B cell (primary cell): ENCODE measurements around the gene GMFB. TPM values are rescaled to one million over a fixed set of nuclear protein-coding genes. Genes with fewer than 3 reads are reported as not detected.

Experiments used
- ATAC-seq: fragments of 200-7000 bp; cut with Tn5 transposase; one replicate; pipeline ENCODE4 v1.10.0; 2021; ENCODE audit warnings: low read depth, mild to moderate bottlenecking, moderate number of reproducible peaks, moderate library complexity
- CTCF ChIA-PET: fragments of 350-600 bp; sonication (Branson Sonifier 250); formaldehyde crosslinking; loops from one replicate; lab custom pipeline; 2021; ENCODE audit warnings: antibody characterized with exemption, inconsistent platforms; lab: Charles Lee
- POLR2A ChIA-PET: fragments of 350-600 bp; sonication (Branson Sonifier 250); formaldehyde crosslinking; loops from one replicate; lab custom pipeline; 2021; ENCODE audit warnings: antibody characterized with exemption; lab: Charles Lee
- DNase-seq: peaks from one replicate; pipeline ENCODE4 v3.0.0; 2013
- H2AFZ ChIP-seq: 2 replicates; pipeline ENCODE4 v1.6.1; 2012; ENCODE audit warnings: mild to moderate bottlenecking, low read depth, low read length; ENCODE audit not compliant: insufficient read depth, poor library complexity, severe bottlenecking
- H3K27ac ChIP-seq, 2 donors: 1 replicate in 1 of 2; 2 replicates in 1 of 2; pipeline ENCODE4 v1.5.1; 2012 to 2013; ENCODE audit warnings: low read length in 2 of 2, mild to moderate bottlenecking in 2 of 2, moderate library complexity in 1 of 2
- H3K27me3 ChIP-seq, 4 experiments: fragments of 200-600 bp in 1 of 4; sonication (generic) in 1 of 4; replicated peaks in 1 of 4; 1 replicate in 2 of 4; 2 replicates in 2 of 4; pipeline versions ENCODE4 v1.6.1 to v1.7.0; 2013 to 2016; ENCODE audit warnings: low read length in 3 of 4, mild to moderate bottlenecking in 2 of 4, mixed read lengths in 1 of 4, moderate library complexity in 1 of 4; ENCODE audit not compliant: insufficient read depth in 4 of 4, control insufficient read depth in 3 of 4; ENCODE audit errors: control extremely low read depth in 1 of 4
- H3K36me3 ChIP-seq, 2 experiments: replicated peaks in 1 of 2; 1 replicate in 1 of 2; 2 replicates in 1 of 2; pipeline versions ENCODE4 v1.6.1 to v1.7.1; 2013; ENCODE audit warnings: low read length in 1 of 2; ENCODE audit not compliant: insufficient read depth in 2 of 2, control insufficient read depth in 1 of 2; ENCODE audit errors: control extremely low read depth in 1 of 2, extremely low read depth in 1 of 2
- H3K4me1 ChIP-seq, 2 donors: fragments of 200-600 bp in 1 of 2; sonication (generic) in 1 of 2; 1 replicate in 1 of 2; 2 replicates in 1 of 2; pipeline versions ENCODE4 v1.5.1 to v1.6.1; 2013 to 2017; ENCODE audit warnings: low read length in 2 of 2; ENCODE audit not compliant: control insufficient read depth in 2 of 2, insufficient read depth in 2 of 2
- H3K4me2 ChIP-seq: replicated peaks from 2 replicates; pipeline ENCODE3; 2012; ENCODE audit warnings: mild to moderate bottlenecking, low read depth, low read length; ENCODE audit not compliant: poor library complexity, severe bottlenecking
- H3K4me3 ChIP-seq, 5 experiments: fragments of 200-600 bp in 1 of 5; sonication (generic) in 1 of 5; 1 replicate in 3 of 5; 2 replicates in 2 of 5; pipeline versions ENCODE4 v1.5.1 to v1.7.0; 2011 to 2016; ENCODE audit warnings: low read length in 4 of 5, mild to moderate bottlenecking in 4 of 5, low read depth in 2 of 5, control low read depth in 1 of 5, moderate library complexity in 1 of 5; ENCODE audit not compliant: insufficient read depth in 1 of 5; ENCODE audit errors: control extremely low read depth in 1 of 5, extremely low read depth in 1 of 5
- H3K79me2 ChIP-seq: fragments of 200-600 bp; sonication (generic); one replicate; pipeline ENCODE4 v1.6.0; 2016; ENCODE audit warnings: low read length; ENCODE audit not compliant: control insufficient read depth, insufficient read depth
- H3K9ac ChIP-seq: fragments of 200-600 bp; sonication (generic); 2 replicates; pipeline ENCODE4 v1.6.1; 2017; ENCODE audit warnings: mild to moderate bottlenecking, low read length, moderate library complexity
- H3K9me3 ChIP-seq, 3 donors: one replicate each; pipeline versions ENCODE4 v1.6.1 to v1.7.1; 2013; ENCODE audit warnings: low read length in 2 of 3; ENCODE audit not compliant: control insufficient read depth in 2 of 3, insufficient read depth in 1 of 3; ENCODE audit errors: control extremely low read depth in 1 of 3
- H4K20me1 ChIP-seq: 2 replicates; pipeline ENCODE4 v1.6.0; 2012; ENCODE audit warnings: mild to moderate bottlenecking, low read length; ENCODE audit not compliant: insufficient read depth, control insufficient read depth, poor library complexity, severe bottlenecking
- H3K27ac Mint-ChIP-seq: one replicate; pipeline ENCODE4 v1.8.0; 2021; ENCODE audit warnings: mixed read lengths
- H3K27me3 Mint-ChIP-seq: one replicate; pipeline ENCODE4 v1.8.0; 2021; ENCODE audit warnings: mixed read lengths
- H3K4me1 Mint-ChIP-seq: one replicate; pipeline ENCODE4 v1.8.0; 2021; ENCODE audit warnings: mixed read lengths
- H3K4me3 Mint-ChIP-seq: one replicate; pipeline ENCODE4 v1.8.0; 2021; ENCODE audit warnings: mixed read lengths
- H3K9me3 Mint-ChIP-seq: one replicate; pipeline ENCODE4 v1.8.0; 2022; ENCODE audit warnings: mixed read lengths; ENCODE audit not compliant: insufficient read depth
- CTCF ChIP-seq: fragments of 200-600 bp; IDR thresholded peaks from one replicate; pipeline ENCODE4 v1.8.0; 2022; ENCODE audit warnings: antibody characterized with exemption, mild to moderate bottlenecking
- EZH2 ChIP-seq: IDR thresholded peaks from 2 replicates; pipeline ENCODE4 v1.6.1; 2012; ENCODE audit warnings: borderline replicate concordance, low read depth, mild to moderate bottlenecking, moderate library complexity, low read length; ENCODE audit not compliant: insufficient read depth, poor library complexity, severe bottlenecking
- WGBS: methylation state at CpG from one replicate; pipeline ENCODE4 v1.1.5; 2013; ENCODE audit warnings: missing lambda C conversion rate; ENCODE audit not compliant: insufficient coverage; 5-methylcytosine and 5-hydroxymethylcytosine counted together
- intact Hi-C: fragments of 100-400 bp; cut with micrococcal nuclease; formaldehyde crosslinking; loops from one replicate; pipeline ENCODE4 v1.10.0; 2022
- polyA plus RNA-seq: library from polyadenylated mRNA; depleted of rRNA; stranded (reverse); fragments of >200 nt; gene quantifications from 2 replicates; pipeline ENCODE4 v1.2.3, GENCODE V29; 2012
- total RNA-seq, 2 donors: library from RNA; stranded (reverse); fragments of 120-200 nt in 1 of 2; gene quantifications; 1 replicate in 1 of 2; 2 replicates in 1 of 2; pipeline versions ENCODE4 v1.2.3 to v1.2.4, GENCODE V29; 2013 to 2022

The GMFB gene
- total and polyA plus RNA-seq, 2 donors (not counting 1 experiment from before 2014, with no cell fraction given): 13.6 to 49.8 TPM

GRCh38 chr14:54447231-54447692 lies 41.5 kb downstream of the GMFB start:
- H3K36me3 ChIP-seq: no peaks in the 10 kb centered on the region
- no peak for TF ChIP-seq EZH2
- TF ChIP-seq CTCF: no peak
- no peak overlapping the region for H3K9ac ChIP-seq
- intact Hi-C loops: no loop called here
- H3K27ac ChIP-seq: no peak overlapping the region
- ChIA-PET CTCF (no interaction called here), POLR2A (interaction anchor here (0.7 kb wide), 1 partner anchor 340 kb away, joined by 5 read pairs; no protein-coding TSS in a partner anchor)
- Mint-ChIP-seq H3K27ac (no peak overlapping the region), H3K4me3 (no peak overlapping the region), H3K4me1 (peaks cover 4% of the 10 kb centered on the region), H3K9me3 (no peaks in the 10 kb centered on the region), H3K27me3 (peaks cover 10% of the 10 kb centered on the region)
- DNase-seq (no peak), ATAC-seq (no peak)
- H3K79me2 ChIP-seq: no peaks in the 10 kb centered on the region
- H2AFZ ChIP-seq: no peak overlapping the region
- no peaks in the 10 kb centered on the region for H3K4me1 ChIP-seq
- no peak overlapping the region for H3K4me2 ChIP-seq
- 100% methylated on average over 4 of the region's 8 CpGs for WGBS
- peaks cover 0 to 5% (median 0%) of the 10 kb centered on the region in 4 experiments for H3K27me3 ChIP-seq
- no peaks in the 10 kb centered on the region for H4K20me1 ChIP-seq
- H3K9me3 ChIP-seq: no peaks in the 10 kb centered on the region
- no peak overlapping the region for H3K4me3 ChIP-seq

DNA sequence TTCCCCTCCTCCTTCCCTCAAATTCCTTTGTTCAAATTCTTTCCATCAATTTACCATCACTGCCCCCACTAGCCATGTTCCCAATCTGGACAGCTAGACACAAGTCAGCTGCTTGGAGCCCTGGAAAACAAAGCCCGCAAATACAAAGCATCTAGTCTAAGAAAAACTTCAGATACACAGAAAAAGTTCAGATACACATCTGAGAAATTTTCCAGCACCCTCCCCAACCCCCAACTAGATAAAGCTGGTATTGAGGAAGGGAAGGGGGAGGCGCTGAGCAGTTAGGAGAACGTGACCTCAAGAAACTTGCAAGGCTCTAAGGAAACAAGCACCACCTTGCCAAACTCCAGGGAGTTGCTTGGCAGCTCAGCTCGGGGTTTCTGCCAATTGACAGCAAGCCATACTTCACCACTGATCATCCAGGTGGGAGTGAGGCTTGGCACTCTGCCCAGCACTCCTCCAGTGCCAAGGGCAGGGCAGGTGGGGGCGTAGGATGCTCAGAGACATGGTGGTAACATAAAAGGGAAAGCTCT lies 42.6 kb downstream of the GMFB start:
- DNase-seq: no peak
- H3K9ac ChIP-seq: no peak overlapping the region
- no CpG with 5 or more reads among the region's 5 CpGs for WGBS

More for the DNA sequence above, 42.6 kb downstream of the GMFB start:
- peaks cover 5 to 6% of the 10 kb centered on the region in 2 donors for H3K4me1 ChIP-seq
- Mint-ChIP-seq H3K4me3 (no peak overlapping the region), H3K27ac (no peak overlapping the region), H3K9me3 (no peaks in the 10 kb centered on the region), H3K4me1 (peaks cover 13% of the 10 kb centered on the region), H3K27me3 (peaks cover 10% of the 10 kb centered on the region)
- no peak for ATAC-seq
- no peaks in the 10 kb centered on the region for H3K36me3 ChIP-seq
- no peak overlapping the region for H3K4me2 ChIP-seq
- H3K79me2 ChIP-seq: no peaks in the 10 kb centered on the region
- no peak overlapping the region for H3K4me3 ChIP-seq
- TF ChIP-seq CTCF (no peak), EZH2 (no peak)
- no peak overlapping the region for H3K27ac ChIP-seq
- no peaks in the 10 kb centered on the region for H3K9me3 ChIP-seq
- H4K20me1 ChIP-seq: no peaks in the 10 kb centered on the region
- intact Hi-C loops: no loop called here
- ChIA-PET POLR2A (interaction anchor here (0.7 kb wide), 1 partner anchor 341 kb away, joined by 5 read pairs; no protein-coding TSS in a partner anchor), CTCF (interaction anchor here (1.1 to 1.2 kb wide), 2 partner anchors 42 to 435 kb away, joined by 3 read pairs; partner anchors contain the start of gene GMFB)
- H3K27me3 ChIP-seq: peaks cover 0 to 5% (median 0%) of the 10 kb centered on the region in 4 experiments
- H2AFZ ChIP-seq: no peak overlapping the region
